COLO668 (cell line): ENCODE results near the gene HCN2.
"Not testable (repeated sequence)": the region's sequence is repeated elsewhere in the genome, so short reads cannot be mapped to it uniquely, and the experiment has no call there.

Experiments
- DNase-seq: peaks from one replicate; lab custom pipeline; 2025; ENCODE audit not compliant: unreplicated experiment; lab: John Stamatoyannopoulos, UW

The HCN2 gene

DNA sequence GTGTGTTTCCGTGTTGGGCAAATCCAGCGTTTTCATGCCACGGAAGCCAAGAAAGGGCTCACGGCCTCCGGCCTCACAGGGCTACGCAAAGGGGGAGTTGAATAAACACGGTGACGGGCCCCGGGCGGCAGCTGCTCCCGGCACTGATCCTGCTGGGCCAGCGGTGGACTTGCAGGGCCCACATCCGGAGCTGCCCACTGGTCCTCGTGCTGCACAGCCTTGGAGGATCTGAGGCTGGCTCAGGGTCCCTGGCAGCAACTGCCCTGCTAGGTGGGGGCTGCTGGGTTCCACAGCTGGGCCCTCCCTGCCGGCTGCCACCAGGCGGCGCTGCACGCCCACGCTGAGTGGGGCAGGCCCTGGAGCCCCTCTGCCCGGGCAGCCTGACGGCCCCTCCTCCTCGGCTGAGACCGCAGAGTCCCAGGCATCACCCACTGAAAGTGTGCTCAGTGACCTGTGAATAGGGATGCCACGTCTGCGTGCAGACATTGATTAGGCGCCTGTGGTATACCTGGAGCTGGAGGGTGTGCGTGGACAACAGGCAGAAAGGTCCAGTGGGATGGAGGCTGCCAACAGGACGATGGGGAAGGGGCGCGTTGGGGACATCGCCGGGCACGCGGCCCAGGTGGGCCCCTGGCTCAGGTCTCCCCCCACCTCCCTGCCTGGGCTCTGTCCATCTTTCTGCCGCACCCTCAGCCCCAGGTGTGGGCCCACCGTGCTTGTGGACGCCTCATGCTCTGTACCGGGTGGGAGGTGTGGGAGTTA is 5.3 kb upstream of the HCN2 start:
- DNase-seq, result peak; percentile 61

- DNase-seq, result not testable (repeated sequence)
Observed at GRCh38 chr19:585146-585545, 4.5 kb upstream of the HCN2 start.

DNA sequence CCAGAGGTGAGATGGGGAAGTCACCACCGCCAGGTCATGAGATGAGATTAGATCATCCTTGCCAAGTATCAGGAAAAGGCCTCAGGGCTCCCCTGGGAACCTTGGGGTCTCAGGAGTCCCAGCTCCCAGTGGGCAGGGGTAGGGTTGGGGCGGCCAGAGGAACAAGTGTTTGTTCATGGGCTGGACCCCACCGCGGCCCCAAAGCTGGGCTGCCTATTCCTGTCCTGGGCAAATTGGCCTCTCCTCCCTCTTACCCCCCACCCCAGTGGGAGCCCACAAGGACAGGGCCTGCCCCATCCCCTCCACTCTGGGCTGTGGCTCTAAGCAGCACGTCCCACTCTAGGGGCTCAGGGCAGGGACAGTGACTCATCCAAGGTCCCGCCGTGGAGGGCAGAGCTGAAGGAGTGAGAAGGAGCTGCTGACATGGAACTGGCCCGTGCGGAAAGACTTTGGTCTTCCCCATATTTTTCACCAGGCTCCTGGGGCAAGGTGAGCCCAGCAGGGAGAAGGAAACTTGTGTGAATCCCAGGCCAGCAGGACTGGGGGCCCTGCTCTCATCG is 4.0 kb upstream of the HCN2 start:
- DNase-seq, result no peak

DNA sequence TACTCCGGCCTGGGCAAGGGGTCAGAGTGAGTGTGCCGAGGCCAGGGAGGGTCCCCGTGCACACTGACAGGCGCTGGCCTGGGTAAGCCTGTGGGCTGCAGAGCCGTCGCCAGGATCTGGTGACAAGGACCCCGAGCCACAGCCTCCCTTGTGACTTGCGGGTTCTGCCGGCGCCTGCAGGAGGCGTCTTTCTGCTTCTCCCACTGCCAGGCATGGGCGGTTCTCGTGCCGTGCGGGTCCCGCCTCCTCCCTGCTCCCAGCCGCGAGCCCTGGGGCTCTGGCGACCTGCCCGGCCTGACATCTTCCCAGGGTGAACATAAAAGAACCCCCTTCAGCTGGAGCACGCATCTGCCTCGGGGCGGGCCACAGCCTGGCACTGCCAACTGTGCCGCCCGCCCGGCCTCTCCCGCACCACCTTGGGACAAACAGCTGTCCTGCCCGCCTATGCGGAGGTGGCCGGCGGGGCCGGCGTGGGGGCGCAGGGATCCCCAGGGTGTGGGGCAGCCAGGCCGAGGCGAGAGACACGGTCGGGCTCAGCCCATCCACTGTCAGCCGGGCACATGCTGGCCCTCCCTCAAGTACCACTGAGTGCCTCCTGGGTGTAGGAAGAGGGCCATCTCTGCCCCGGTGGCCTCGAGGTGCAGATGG is 1.5 kb upstream of the HCN2 start:
- peak; percentile 95 for DNase-seq

DNA sequence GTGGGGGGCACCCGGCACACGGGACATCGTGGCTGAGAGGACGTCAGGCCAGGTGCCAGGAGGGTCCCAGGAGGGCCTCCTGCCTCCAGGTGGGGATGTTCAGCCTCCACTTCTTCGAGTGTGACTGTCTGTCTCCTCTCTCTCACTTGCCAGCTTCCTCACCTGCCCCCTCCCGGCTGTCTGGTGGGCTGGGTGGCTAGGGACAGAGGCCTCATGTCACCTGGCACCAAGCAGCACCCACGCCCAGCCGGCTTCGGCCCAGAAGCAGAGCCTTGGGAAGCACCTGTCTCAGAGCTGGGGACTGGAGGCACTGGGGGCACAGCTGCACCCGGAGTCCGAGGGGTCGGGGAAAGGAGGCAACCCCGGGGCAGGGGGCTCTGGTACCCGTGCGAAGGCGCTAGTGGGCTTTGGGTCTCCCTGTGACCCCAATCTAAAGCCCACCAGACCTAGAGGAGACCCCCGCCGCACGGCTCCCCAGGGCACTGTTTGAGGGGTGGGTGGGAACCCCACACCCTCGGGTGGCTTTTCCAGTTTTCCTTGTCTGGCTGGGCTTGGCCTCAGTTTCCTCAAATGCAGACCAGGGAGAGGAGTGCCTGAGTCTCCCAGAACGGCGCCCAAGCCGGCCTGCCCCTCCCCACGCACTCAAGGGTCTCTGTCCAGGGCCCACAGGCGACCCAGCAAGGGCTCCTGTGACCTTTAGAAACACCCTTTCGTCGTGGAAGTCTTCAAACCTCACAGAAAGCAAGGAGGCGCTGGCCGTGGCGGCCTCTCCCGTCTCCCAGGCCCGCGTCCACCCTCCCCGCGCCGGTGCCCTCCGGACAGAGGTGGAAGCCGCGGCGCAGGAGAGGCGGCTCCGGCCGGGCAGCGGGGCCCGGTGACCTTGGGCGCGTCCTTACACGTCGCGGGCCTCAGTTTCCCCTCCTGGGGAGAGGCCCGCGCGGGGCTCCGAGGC is 664 bp upstream of the HCN2 start:
- DNase-seq, result peak; percentile 73

GRCh38 chr19:590396-590745 is 690 bp downstream of the HCN2 start:
- DNase-seq, result peak; percentile 61

- no peak for DNase-seq
Observed at GRCh38 chr19:590750-591098, 1.0 kb downstream of the HCN2 start.

GRCh38 chr19:591099-591958 is 1.6 kb downstream of the HCN2 start:
- no peak for DNase-seq

DNA sequence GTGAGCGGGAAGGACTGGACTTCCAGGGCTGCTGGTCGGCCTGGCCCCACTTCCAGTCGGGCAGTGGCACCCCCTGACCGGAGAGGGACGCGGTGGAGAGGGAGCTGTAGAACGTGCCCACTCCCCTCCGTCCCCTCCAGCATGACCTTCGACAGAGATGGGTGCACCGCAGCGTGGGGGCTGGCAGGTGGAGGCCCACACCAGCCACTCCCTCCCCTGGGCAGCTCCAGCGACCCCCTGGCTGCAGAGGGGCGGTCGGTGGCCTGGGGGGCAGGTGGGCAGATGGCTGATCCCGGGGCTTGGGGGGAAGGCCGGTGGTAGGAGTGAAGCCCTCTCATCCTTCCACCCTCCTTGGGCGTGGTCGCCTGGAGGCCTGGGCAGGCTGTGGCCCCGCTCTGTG is 2.4 kb downstream of the HCN2 start:
- DNase-seq, result no peak

DNA sequence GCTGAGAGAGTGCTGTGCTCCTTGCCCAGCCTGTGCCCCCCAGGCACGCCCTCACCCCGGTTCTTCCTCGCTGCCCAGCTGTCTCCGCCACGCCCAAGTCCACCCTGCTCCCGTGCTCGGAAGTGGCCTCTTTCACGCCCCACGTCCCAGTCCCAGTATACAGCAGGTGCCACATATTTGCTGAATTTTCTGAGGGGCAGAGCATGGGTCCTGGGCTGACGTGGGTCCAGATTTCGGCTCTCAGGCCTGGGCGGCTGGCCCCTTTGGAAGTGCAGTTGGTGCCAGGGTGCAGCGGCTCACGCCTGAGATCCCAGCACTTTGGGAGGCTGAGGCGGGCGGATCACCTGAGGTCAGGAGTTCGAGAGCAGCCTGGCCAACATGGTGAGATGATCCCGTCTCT is 3.4 kb downstream of the HCN2 start:
- DNase-seq, result no peak

DNA sequence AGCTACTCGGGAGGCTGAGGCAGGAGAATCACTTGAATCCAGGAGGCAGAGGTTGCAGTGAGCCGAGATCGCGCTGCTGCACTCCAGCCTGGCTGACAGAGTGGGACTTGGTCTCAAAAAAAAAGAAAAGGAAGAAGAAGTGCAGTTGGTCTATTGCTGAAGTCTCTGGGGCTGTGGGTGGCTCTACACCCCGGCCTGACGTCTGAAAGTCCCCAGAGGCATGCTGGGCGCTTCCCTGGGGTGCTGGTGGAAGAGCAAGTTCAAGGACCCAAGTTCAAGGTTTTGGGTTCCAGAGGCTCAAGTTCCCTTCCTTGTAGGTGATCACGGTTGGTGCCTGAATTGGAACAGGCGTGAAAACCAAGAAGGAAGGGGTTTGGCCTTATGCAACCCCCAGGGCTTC is 3.8 kb downstream of the HCN2 start:
- DNase-seq, result no peak

DNA sequence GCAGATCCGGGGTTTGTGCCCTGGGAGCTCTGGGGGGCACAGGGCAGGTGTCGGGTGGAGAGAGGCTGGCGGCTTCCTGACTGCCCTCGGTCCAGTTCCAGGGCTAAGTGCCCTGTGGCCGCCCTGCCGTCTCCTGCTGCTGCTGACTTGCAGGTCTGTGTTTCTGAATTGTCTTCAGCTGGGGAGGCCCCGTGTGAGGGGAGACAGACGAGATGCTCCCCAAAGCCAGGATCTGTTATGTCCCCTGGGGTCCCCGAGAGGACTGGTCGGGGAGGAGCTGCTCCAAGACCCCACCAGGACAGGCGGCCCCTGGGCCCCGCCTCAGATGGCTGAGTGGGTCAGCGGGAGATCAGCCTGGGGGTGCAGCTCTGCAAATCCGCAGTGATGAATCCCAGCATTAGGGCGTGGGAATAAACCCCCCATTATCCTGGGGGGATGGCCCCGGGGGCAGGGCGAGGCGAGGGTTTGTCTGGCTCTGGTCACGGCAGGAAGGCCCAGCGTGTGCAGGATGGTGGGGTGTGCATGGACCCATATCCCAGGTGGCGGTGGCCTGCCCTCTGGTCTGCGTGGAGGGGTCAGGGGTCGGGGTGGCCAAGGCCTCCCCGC is 4.7 kb downstream of the HCN2 start:
- DNase-seq, result no peak

DNA sequence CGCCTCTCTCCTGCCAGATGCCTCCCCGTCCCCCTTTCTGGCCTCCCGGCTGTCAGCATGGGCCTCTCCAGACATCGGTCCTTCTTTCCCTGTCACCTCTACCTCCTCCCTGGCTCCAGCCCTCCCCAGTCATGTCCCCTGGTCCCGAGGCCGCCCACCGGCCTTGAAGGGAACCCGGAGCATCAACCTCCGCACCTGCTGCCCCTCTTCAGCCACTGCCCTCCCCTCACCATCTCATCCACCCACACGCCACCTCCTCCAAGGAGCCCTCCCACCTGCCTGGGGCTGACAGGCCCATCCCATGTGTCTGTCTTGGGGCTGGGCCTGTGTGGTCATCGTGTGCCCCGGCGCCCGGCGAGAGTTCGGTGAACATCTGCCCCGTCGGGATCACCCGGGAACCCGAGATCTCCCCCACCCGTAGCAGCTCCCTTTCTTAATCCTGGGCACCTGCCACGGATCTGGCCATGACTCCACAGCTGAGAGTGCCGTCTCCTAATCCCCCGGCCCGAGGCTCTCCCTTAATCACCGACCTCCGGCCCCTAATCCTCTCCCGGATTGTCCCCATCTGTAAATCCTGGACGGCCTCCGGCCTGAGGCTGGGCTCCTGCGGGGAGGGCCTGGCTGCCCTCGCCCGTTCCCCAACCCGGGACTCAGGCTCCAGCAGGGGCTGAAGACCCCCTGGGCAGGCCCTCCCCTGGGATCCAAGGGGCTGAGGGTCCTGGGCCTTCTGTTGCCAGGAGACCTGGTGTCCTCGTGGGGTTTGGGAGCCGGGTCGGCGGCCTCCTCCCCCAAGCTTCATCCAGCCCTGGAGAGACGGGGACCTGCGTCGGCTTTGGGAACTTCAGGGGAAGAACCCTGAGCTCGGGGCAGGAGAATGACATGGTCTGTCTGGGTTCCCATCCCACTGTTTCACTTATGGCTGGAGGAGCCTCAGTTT is 5.9 kb downstream of the HCN2 start:
- no peak for DNase-seq

- DNase-seq, result no peak
Observed at GRCh38 chr19:596263-596655, 6.6 kb downstream of the HCN2 start.

DNA sequence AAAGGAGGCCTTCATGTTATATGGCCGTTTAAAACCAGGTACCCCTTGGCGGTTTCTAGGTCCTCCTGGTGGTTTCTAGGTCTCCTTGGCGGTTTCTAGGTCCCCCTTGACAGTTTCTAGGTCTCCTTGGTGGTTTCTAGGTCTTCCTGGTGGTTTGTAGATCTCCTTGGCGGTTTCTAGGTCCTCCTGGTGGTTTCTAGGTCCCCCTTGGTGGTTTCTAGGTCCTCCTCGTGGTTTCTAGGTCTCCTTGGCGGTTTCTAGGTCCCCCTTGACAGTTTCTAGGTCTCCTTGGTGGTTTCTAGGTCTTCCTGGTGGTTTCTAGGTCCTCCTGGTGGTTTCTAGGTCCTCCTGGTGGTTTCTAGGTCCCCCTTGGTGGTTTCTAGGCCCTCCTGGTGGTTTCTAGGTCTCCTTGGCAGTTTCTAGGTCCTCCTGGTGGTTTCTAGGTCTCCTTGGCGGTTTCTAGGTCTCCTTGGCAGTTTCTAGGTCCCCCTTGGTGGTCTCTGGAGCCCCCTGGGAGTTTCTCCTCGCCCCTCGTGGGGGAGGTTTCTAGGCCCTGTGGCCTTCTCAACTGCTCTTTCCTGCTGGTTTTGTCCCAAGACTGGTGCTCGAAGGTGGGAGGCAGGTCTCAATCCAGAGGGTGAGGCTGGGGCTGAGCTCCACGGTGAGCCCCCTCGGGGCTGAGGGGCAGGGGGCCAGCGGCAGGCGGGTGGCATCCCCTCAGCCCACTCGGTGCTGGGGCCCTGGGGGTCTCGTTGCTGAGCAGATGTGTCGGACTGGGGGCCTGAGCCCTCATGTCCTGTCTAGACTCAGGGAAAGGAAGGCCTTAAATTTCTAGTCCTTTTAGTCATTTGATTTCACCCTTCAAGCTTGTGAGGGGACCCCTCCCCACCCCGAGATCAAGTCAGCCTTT is 8.0 kb downstream of the HCN2 start:
- DNase-seq, result no peak

DNA sequence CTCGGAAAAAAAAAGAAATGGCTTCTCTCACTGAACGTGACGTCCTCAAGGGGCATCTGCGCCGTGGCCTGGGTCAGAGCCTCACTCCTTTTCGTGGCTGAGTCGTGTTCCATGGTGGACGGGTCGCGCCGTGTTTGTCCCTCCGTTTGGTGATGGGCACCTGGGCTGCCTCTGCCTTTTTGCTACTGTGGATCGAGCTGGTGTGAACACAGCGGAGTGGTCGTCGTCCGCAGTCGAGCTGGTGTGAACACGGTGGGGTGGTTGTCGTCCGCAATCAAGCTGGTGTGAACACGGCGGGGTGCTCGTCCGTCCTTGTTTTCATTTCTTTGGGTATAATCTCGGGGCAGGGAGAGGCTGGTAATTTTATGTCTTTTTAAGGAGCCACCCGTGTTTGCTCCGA is 11.6 kb downstream of the HCN2 start:
- no peak for DNase-seq

DNA sequence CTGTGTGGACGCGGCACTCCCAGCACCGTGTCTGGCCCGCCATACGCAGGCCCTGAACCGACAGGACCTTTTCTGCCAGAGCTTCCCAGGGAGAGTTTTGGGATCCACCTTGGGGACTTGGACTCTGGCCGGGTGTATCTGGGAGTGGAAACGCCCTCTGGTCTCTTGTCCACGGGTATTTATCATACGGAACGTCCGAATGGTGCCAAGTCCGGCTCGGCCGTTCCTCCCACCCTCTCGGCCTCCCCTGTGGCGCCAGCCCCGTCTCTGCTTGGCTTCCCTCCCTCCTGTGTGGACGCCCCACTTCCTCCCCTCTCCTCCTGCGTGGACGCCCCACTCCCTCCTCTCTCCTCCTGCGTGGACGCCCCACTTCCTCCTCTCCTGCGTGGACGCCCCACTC is 12.1 kb downstream of the HCN2 start:
- DNase-seq, result no peak
